SK-N-SH (cell line): ENCODE results near the gene CREB3L4. TPM values are rescaled to one million over a fixed set of nuclear protein-coding genes. Genes with fewer than 3 reads are reported as not detected.

ENCODE experiments used
- CTCF ChIA-PET: fragments of 300-600, 350-600 bp; formaldehyde crosslinking; extraction: SDS; loops from one replicate; lab custom pipeline; 2021; lab: Yijun Ruan, JAX
- POLR2A ChIA-PET: fragments of 350-600 bp; sonication (Branson Sonifier 250); formaldehyde crosslinking; extraction: SDS; loops from one replicate; lab custom pipeline; 2020; ENCODE audit warnings: antibody characterized with exemption, inconsistent platforms; lab: Yijun Ruan, JAX
- DNase-seq: peaks from one replicate; pipeline ENCODE4 v3.0.0; 2012
- H2AFZ ChIP-seq: fragments of 200-600 bp; sonication (generic); 2 replicates; pipeline ENCODE4 v1.8.1; 2016; ENCODE audit warnings: antibody characterized with exemption, mild to moderate bottlenecking, low read depth
- H3F3A ChIP-seq: fragments of 200-600 bp; sonication (generic); replicated peaks from 2 replicates; pipeline ENCODE3; 2016; ENCODE audit warnings: antibody characterized with exemption, mild to moderate bottlenecking; ENCODE audit not compliant: insufficient read depth
- H3K27ac ChIP-seq, 2 experiments: fragments of 200-500 bp in 1 of 2; fragments of 200-600 bp in 1 of 2; sonication (Bioruptor generic) in 1 of 2; sonication (generic), shearing (Covaris generic) in 1 of 2; 2 replicates each; pipeline versions ENCODE4 v1.5.1 to v1.6.1; 2014 to 2016; ENCODE audit warnings: low read depth in 2 of 2, inconsistent platforms in 1 of 2, low read length in 1 of 2, mild to moderate bottlenecking in 1 of 2, mixed read lengths in 1 of 2
- H3K27me3 ChIP-seq: fragments of 200-600 bp; sonication (generic), shearing (Covaris generic); 2 replicates; pipeline ENCODE4 v1.6.1; 2016; ENCODE audit warnings: mixed run types; ENCODE audit not compliant: insufficient read depth
- H3K36me3 ChIP-seq, 2 experiments: fragments of 200-500 bp in 1 of 2; fragments of 200-600 bp in 1 of 2; sonication (Bioruptor generic) in 1 of 2; sonication (generic) in 1 of 2; replicated peaks in 1 of 2; 2 replicates each; pipeline versions ENCODE3 to v1.5.1; 2014 to 2016; ENCODE audit warnings: low read length in 1 of 2, mild to moderate bottlenecking in 1 of 2; ENCODE audit not compliant: insufficient read depth in 2 of 2, control insufficient read depth in 1 of 2
- H3K4me1 ChIP-seq, 2 experiments: fragments of 200-500 bp in 1 of 2; fragments of 200-600 bp in 1 of 2; sonication (Bioruptor generic) in 1 of 2; sonication (generic), shearing (Covaris generic) in 1 of 2; 2 replicates each; pipeline versions ENCODE4 v1.5.1 to v1.6.1; 2014 to 2016; ENCODE audit warnings: low read depth in 1 of 2, low read length in 1 of 2, mixed run types in 1 of 2; ENCODE audit not compliant: insufficient read depth in 2 of 2, control insufficient read depth in 1 of 2
- H3K4me2 ChIP-seq: fragments of 200-600 bp; sonication (generic), shearing (Covaris generic); 2 replicates; pipeline ENCODE4 v1.6.1; 2017; ENCODE audit warnings: mixed run types
- H3K4me3 ChIP-seq, 2 experiments: fragments of 200-500 bp in 1 of 2; fragments of 200-600 bp in 1 of 2; sonication (Bioruptor generic) in 1 of 2; sonication (generic), shearing (Covaris generic) in 1 of 2; 2 replicates each; pipeline versions ENCODE4 v1.5.1 to v1.8.1; 2014 to 2016; ENCODE audit warnings: low read depth in 2 of 2, inconsistent platforms in 1 of 2, low read length in 1 of 2, mild to moderate bottlenecking in 1 of 2, mixed read lengths in 1 of 2, moderate library complexity in 1 of 2
- H3K79me2 ChIP-seq: fragments of 200-600 bp; sonication (generic); 2 replicates; pipeline ENCODE4 v1.8.1; 2017; ENCODE audit warnings: mild to moderate bottlenecking; ENCODE audit not compliant: insufficient read depth
- H3K9ac ChIP-seq: fragments of 200-600 bp; sonication (generic); 2 replicates; pipeline ENCODE4 v1.6.1; 2017; ENCODE audit warnings: mixed run types
- H3K9me2 ChIP-seq: fragments of 200-600 bp; sonication (generic); 2 replicates; pipeline ENCODE4 v1.6.1; 2017; ENCODE audit warnings: mixed run types
- H3K9me3 ChIP-seq: fragments of 200-600 bp; sonication (generic); 2 replicates; pipeline ENCODE4 v1.6.1; 2017; ENCODE audit warnings: mixed run types, mild to moderate bottlenecking, moderate library complexity
- H4K20me1 ChIP-seq: fragments of 200-600 bp; sonication (generic); 2 replicates; pipeline ENCODE4 v1.6.1; 2017; ENCODE audit warnings: mild to moderate bottlenecking, mixed run types; ENCODE audit not compliant: insufficient read depth
- CHD2 ChIP-seq: fragments of 150-350 bp; IDR thresholded peaks from 2 replicates; pipeline ENCODE4 v1.6.1; 2018; ENCODE audit warnings: low read length; ENCODE audit not compliant: partially characterized antibody
- EP300 ChIP-seq, 2 experiments: IDR thresholded peaks; 2 replicates each; pipeline versions ENCODE4 v1.4.0 to v1.6.1; 2012; ENCODE audit warnings: borderline replicate concordance in 1 of 2, low read depth in 1 of 2, low read length in 1 of 2
- GABPA ChIP-seq: IDR thresholded peaks from 2 replicates; pipeline ENCODE4 v1.4.0; 2012; ENCODE audit warnings: low read depth, mild to moderate bottlenecking
- GATA2 ChIP-seq: sonication (generic); formaldehyde crosslinking; IDR thresholded peaks from 2 replicates; pipeline ENCODE4 v1.5.0; 2020; ENCODE audit warnings: mild to moderate bottlenecking, missing genetic modification reagents
- JUND ChIP-seq: IDR thresholded peaks from 2 replicates; pipeline ENCODE4 v1.4.0; 2012
- MXI1 ChIP-seq: IDR thresholded peaks from 2 replicates; pipeline ENCODE4 v1.6.1; 2012; ENCODE audit warnings: mild to moderate bottlenecking, low read depth, low read length, improper control_type of control experiment
- POLR2AphosphoS5 ChIP-seq: IDR thresholded peaks from 2 replicates; pipeline ENCODE4 v1.6.1; 2012; ENCODE audit warnings: low read depth, low read length
- RAD21 ChIP-seq: IDR thresholded peaks from 2 replicates; pipeline ENCODE4 v1.6.1; 2012; ENCODE audit warnings: mild to moderate bottlenecking, low read length
- RFX5 ChIP-seq: IDR thresholded peaks from 2 replicates; pipeline ENCODE4 v1.6.1; 2012; ENCODE audit warnings: mild to moderate bottlenecking, improper control_type of control experiment, low read length
- SIN3A ChIP-seq: IDR thresholded peaks from 2 replicates; pipeline ENCODE4 v1.6.1; 2012; ENCODE audit warnings: low read depth, mild to moderate bottlenecking, low read length, moderate library complexity, borderline replicate concordance
- SMC3 ChIP-seq: IDR thresholded peaks from 2 replicates; pipeline ENCODE4 v1.6.1; 2012; ENCODE audit warnings: low read depth, low read length, improper control_type of control experiment
- TCF12 ChIP-seq: IDR thresholded peaks from 2 replicates; pipeline ENCODE4 v1.4.0; 2012
- TEAD4 ChIP-seq: IDR thresholded peaks from 2 replicates; pipeline ENCODE4 v1.4.0; 2012; ENCODE audit warnings: mild to moderate bottlenecking, borderline replicate concordance; ENCODE audit not compliant: insufficient read depth
- YY1 ChIP-seq: IDR thresholded peaks from 2 replicates; pipeline ENCODE4 v1.4.0; 2012; ENCODE audit warnings: low read depth, mild to moderate bottlenecking
- ZBTB33 ChIP-seq: IDR thresholded peaks from 2 replicates; pipeline ENCODE4 v1.4.0; 2012; ENCODE audit warnings: low read depth, borderline replicate concordance
- WGBS: methylation state at CpG from one replicate; pipeline ENCODE4 v1.1.6; 2017; ENCODE audit warnings: low lambda C conversion rate; 5-methylcytosine and 5-hydroxymethylcytosine counted together
- polyA plus RNA-seq, 3 experiments: library from polyadenylated mRNA; depleted of rRNA; stranded (reverse); fragments of >200 nt; gene quantifications; 2 replicates each; pipeline ENCODE4 v1.2.3, GENCODE V29; 2012
- TF ChIP-seq, protein P1 (sequence below): IDR thresholded peaks from 2 replicates; pipeline ENCODE4 v1.4.0; 2012; ENCODE audit warnings: low read depth, borderline replicate concordance
- TF ChIP-seq, protein P2 (sequence below): IDR thresholded peaks from 2 replicates; pipeline ENCODE4; 2012
- TF ChIP-seq, protein P3 (sequence below): IDR thresholded peaks from 2 replicates; pipeline ENCODE4 v1.4.0; 2012; ENCODE audit warnings: low read depth

The CREB3L4 gene
- polyA plus RNA-seq, 1 of the 3 experiments (the other 2 are of a cell fraction), result 12.8 TPM

DNA sequence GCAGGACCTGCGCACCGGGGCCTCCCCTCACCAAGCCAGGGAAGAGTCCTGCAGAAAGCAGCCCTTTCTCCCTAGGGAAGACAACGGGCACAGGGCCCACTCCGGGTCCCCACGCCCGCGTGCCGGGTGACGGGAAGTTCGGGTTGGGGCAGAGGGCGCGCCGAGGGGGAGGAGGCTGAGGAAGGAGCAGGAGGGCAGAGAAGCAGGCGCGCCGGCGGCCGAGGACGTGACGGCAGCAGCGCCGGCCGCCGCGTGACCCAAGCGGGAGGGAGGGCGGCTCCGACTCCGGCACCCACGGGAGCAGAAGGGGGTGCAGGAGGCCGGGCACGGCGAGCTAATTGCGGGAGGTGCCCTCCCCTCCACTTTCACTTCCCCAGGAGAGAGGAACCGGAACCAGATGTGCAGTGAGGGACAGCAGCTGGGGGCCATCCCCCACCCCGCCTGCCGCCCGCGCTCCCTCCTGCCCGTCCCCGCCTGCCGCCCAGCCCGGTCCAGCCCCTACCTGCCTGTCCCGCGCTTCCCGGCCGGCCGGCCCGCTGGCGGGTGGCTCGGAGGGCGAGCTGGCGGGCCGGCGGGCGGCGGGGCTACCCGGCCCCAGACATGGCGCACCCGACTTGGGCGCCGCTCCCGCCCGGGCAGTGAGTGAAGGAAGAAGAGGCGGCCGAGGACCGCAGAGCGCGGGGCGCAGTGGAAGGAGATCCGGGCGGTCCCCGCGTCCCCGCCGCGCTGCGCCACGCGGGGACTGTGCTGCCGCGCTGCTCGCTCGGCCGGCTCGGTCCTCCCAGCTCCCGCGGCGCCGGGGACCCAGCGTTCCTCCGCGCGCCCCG lies 21.7 kb upstream of the CREB3L4 start:
- no peaks in the 10 kb centered on the region for H3K9me3 ChIP-seq
- CTCF ChIA-PET, result interaction anchor here (0.7 to 5.1 kb wide), 43 partner anchors 8 to 203 kb away, joined by 3 to 51 read pairs (median 4); partner anchors contain the start of genes CREB3L4, CRTC2, GATAD2B and JTB
- H3K4me3 ChIP-seq, result peak overlapping the region; percentile 85 to 91
- peak; percentile 88 for DNase-seq
- H3K27me3 ChIP-seq, result no peaks in the 10 kb centered on the region
- peaks cover 8% of the 10 kb centered on the region for H3F3A ChIP-seq
- H3K9me2 ChIP-seq, result no peaks in the 10 kb centered on the region
- under 1% methylated on average over 37 of the region's 95 CpGs for whole genome bisulfite sequencing
- peak overlapping the region; percentile 60 to 89 for H3K27ac ChIP-seq
- H3K4me2 ChIP-seq, result peak overlapping the region; percentile 95
- H3K36me3 ChIP-seq, result peaks cover 16 to 50% of the 10 kb centered on the region in 2 experiments
- POLR2A ChIA-PET, result interaction anchor here (0.6 to 1.9 kb wide), 9 partner anchors 9 to 68 kb away, joined by 3 to 9 read pairs (median 4); partner anchors contain the start of genes CREB3L4, CRTC2, RPS27 and SLC39A1
- H3K9ac ChIP-seq, result peak overlapping the region; percentile 80
- peaks cover 30% of the 10 kb centered on the region for H3K79me2 ChIP-seq
- H2AFZ ChIP-seq, result peak overlapping the region; percentile 44; the same call in 1 of the 2 replicates
- TF ChIP-seq JUND (no peak), MXI1 (peak; percentile 79), RAD21 (no peak), YY1 (no peak), GABPA (peak; percentile 57), SIN3A (0 out of 2 replicates have a peak, but pooled peaks have one; percentile 31)
- TF ChIP-seq, protein P1, sequence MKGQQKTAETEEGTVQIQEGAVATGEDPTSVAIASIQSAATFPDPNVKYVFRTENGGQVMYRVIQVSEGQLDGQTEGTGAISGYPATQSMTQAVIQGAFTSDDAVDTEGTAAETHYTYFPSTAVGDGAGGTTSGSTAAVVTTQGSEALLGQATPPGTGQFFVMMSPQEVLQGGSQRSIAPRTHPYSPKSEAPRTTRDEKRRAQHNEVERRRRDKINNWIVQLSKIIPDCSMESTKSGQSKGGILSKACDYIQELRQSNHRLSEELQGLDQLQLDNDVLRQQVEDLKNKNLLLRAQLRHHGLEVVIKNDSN, result peak; percentile 75
- peaks cover 3 to 17% of the 10 kb centered on the region in 2 experiments; a peak in 2 of 4 replicates for H3K4me1 ChIP-seq
- no peaks in the 10 kb centered on the region for H4K20me1 ChIP-seq

- peaks cover 30% of the 10 kb centered on the region for H3K79me2 ChIP-seq
- DNase-seq, result peak; percentile 99
- no peaks in the 10 kb centered on the region for H3K9me2 ChIP-seq
- POLR2A ChIA-PET, result interaction anchor here (0.8 to 1.9 kb wide), 7 partner anchors 8 to 44 kb away, joined by 3 to 9 read pairs (median 6); partner anchors contain the start of genes CREB3L4, CRTC2, RPS27 and SLC39A1
- peak within 1 kb of the TSS; percentile 80 for H3K9ac ChIP-seq
- WGBS, result 24% methylated on average over 8 of the region's 28 CpGs
- peak within 1 kb of the TSS; percentile 60 to 89 for H3K27ac ChIP-seq
- peaks cover 16 to 50% of the 10 kb centered on the region in 2 experiments for H3K36me3 ChIP-seq
- no peaks in the 10 kb centered on the region for H4K20me1 ChIP-seq
- CTCF ChIA-PET, result interaction anchor here (0.6 to 5.1 kb wide), 44 partner anchors 9 to 204 kb away, joined by 3 to 51 read pairs (median 4); partner anchors contain the start of genes CREB3L4, CRTC2, GATAD2B and JTB
- peaks cover 8% of the 10 kb centered on the region for H3F3A ChIP-seq
- peak within 1 kb of the TSS; percentile 85 to 91 for H3K4me3 ChIP-seq
- H2AFZ ChIP-seq, result peak within 1 kb of the TSS; percentile 44; the same call in 1 of the 2 replicates
- peak within 1 kb of the TSS; percentile 95 for H3K4me2 ChIP-seq
- H3K9me3 ChIP-seq, result no peaks in the 10 kb centered on the region
- H3K27me3 ChIP-seq, result no peaks in the 10 kb centered on the region
- H3K4me1 ChIP-seq, result peaks cover 3 to 17% of the 10 kb centered on the region in 2 experiments; a peak in 2 of 4 replicates
- TF ChIP-seq SIN3A (peak; percentile 92; the same call in 1 of the 2 replicates), GATA2 (no peak), EP300 (IDR thresholded peaks at IDR 0.05; ENCODE audit: borderline replicate concordance in 1 of 2, low read depth in 1 of 2, low read length in 1 of 2) (0 out of 4 replicates have a peak, but pooled peaks of 1 of the 2 experiments have one; percentile 20), RFX5 (no peak), SMC3 (peak; percentile 66), TEAD4 (no peak), ZBTB33 (no peak), TCF12 (no peak), GABPA (no peak; the same call in 1 of the 2 replicates), POLR2AphosphoS5 (no peak), CHD2 (peak; percentile 80), RAD21 (peak; percentile 62), JUND (no peak; the same call in 1 of the 2 replicates)
- TF ChIP-seq, protein P2, sequence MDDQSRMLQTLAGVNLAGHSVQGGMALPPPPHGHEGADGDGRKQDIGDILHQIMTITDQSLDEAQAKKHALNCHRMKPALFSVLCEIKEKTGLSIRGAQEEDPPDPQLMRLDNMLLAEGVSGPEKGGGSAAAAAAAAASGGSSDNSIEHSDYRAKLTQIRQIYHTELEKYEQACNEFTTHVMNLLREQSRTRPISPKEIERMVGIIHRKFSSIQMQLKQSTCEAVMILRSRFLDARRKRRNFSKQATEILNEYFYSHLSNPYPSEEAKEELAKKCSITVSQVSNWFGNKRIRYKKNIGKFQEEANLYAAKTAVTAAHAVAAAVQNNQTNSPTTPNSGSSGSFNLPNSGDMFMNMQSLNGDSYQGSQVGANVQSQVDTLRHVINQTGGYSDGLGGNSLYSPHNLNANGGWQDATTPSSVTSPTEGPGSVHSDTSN, result no peak
- TF ChIP-seq, protein P1, result no peak
- TF ChIP-seq, protein P3, sequence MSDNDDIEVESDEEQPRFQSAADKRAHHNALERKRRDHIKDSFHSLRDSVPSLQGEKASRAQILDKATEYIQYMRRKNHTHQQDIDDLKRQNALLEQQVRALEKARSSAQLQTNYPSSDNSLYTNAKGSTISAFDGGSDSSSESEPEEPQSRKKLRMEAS, result peak; percentile 48; the same call in 1 of the 2 replicates
These were observed 21.0 kb upstream of the CREB3L4 start, which contains the start of gene DENND4B for GRCh38 chr1:153946622-153947241. Gene DENND4B, minus strand, starts transcription at chr1:153946718. Its CDS starts 2,344 bp downstream, at chr1:153944374.
